Prostate gland (tissue), 2 donors: Measurements from ENCODE around the gene CFD. TPM values are rescaled to one million over a fixed set of nuclear protein-coding genes. Genes with fewer than 3 reads are reported as not detected.

ENCODE experiments used
- DNase-seq: peaks from one replicate; pipeline ENCODE4 v3.0.0-alpha.2; 2019; ENCODE audit warnings: low spot score
- H3K27ac ChIP-seq, 2 donors: fragments of 200-600 bp; sonication (generic); 2 replicates each; pipeline ENCODE4 v1.5.1; 2017 to 2019
- H3K27me3 ChIP-seq: fragments of 200-600 bp; sonication (generic); replicated peaks from 2 replicates; pipeline ENCODE4 v1.5.1; 2019; ENCODE audit not compliant: insufficient read depth
- H3K36me3 ChIP-seq, 2 donors: fragments of 200-600 bp; sonication (generic); 1 replicate in 1 of 2; 2 replicates in 1 of 2; pipeline versions ENCODE4 v1.5.1 to v1.8.1; 2017 to 2019
- H3K4me1 ChIP-seq: fragments of 200-600 bp; sonication (generic); replicated peaks from 2 replicates; pipeline ENCODE4 v1.5.1; 2019
- H3K4me3 ChIP-seq, 2 donors: fragments of 200-600 bp; sonication (generic); 2 replicates each; pipeline ENCODE4 v1.5.1; 2017 to 2019
- H3K9me3 ChIP-seq: fragments of 200-600 bp; sonication (generic); 2 replicates; pipeline ENCODE4 v1.5.1; 2017
- CTCF ChIP-seq, 4 experiments: fragments of 200-600 bp in 2 of 4; fragments of 450-650 bp in 2 of 4; sonication (generic) in 2 of 4; IDR thresholded peaks; 1 replicate in 3 of 4; 2 replicates in 1 of 4; pipeline ENCODE4 v1.5.1; 2016 to 2019; ENCODE audit warnings: antibody characterized with exemption in 4 of 4, mild to moderate bottlenecking in 2 of 4, moderate library complexity in 2 of 4
- POLR2A ChIP-seq: fragments of 450-650 bp; IDR thresholded peaks from one replicate; pipeline ENCODE4 v1.6.1; 2016; ENCODE audit warnings: antibody characterized with exemption, mild to moderate bottlenecking
- POLR2AphosphoS5 ChIP-seq: sonication (generic); formaldehyde crosslinking; IDR thresholded peaks from one replicate; pipeline ENCODE4 v1.6.1; 2017; ENCODE audit warnings: antibody characterized with exemption
- WGBS: methylation state at CpG from one replicate; pipeline ENCODE4 v1.1.5; 2018; 5-methylcytosine and 5-hydroxymethylcytosine counted together
- intact Hi-C: fragments of 100-400 bp; cut with DNase I; formaldehyde crosslinking; loops from one replicate; pipeline ENCODE4 v1.14.2; 2022
- total RNA-seq, 2 donors: library from RNA; depleted of rRNA; stranded (reverse); fragments of >200 nt; gene quantifications; one replicate each; pipeline ENCODE4 v1.1.0, GENCODE V29; 2016

The CFD gene
- total RNA-seq, 2 donors from 2014 or later = 92.2 to 167 TPM

GRCh38 chr19:870314-870713 lies 10.8 kb downstream of the CFD start:
- no peak for DNase-seq
- H3K27ac ChIP-seq = peak overlapping the region; percentile 69 to 74
- no peaks in the 10 kb centered on the region for H3K9me3 ChIP-seq
- intact Hi-C loops = no loop called here
- peaks cover 0 to 1% of the 10 kb centered on the region in 2 donors for H3K36me3 ChIP-seq
- TF ChIP-seq CTCF (IDR thresholded peaks at IDR 0.05) (no peak), POLR2AphosphoS5 (no peak), POLR2A (no peak)
- H3K27me3 ChIP-seq = no peaks in the 10 kb centered on the region
- WGBS = 87% methylated on average over 8 of the region's 8 CpGs
- no peak overlapping the region for H3K4me3 ChIP-seq
- no peaks in the 10 kb centered on the region for H3K4me1 ChIP-seq

- no peak for TF ChIP-seq POLR2AphosphoS5
- TF ChIP-seq POLR2A = no peak
- no peak for TF ChIP-seq CTCF (IDR thresholded peaks at IDR 0.05)
- 63% methylated on average over 28 of the region's 28 CpGs for WGBS
- no peaks in the 10 kb centered on the region for H3K27me3 ChIP-seq
- peaks cover 0 to 2% of the 10 kb centered on the region in 2 donors for H3K36me3 ChIP-seq
- H3K27ac ChIP-seq = no peak overlapping the region
- H3K4me3 ChIP-seq = no peak overlapping the region
- H3K4me1 ChIP-seq = no peaks in the 10 kb centered on the region
- intact Hi-C loops = no loop called here
- H3K9me3 ChIP-seq = no peaks in the 10 kb centered on the region
- DNase-seq = no peak
Measured at GRCh38 chr19:870963-871401, 11.5 kb downstream of the CFD start.

GRCh38 chr19:871446-872265 lies 12.2 kb downstream of the CFD start:
- no peak for TF ChIP-seq POLR2AphosphoS5
- no peak for TF ChIP-seq POLR2A
- TF ChIP-seq CTCF (IDR thresholded peaks at IDR 0.05) = no peak
- intact Hi-C loops = no loop called here
- no peak for DNase-seq
- 91% methylated on average over 24 of the region's 33 CpGs for WGBS
- Histone ChIP-seq H3K36me3 (peaks cover 0 to 2% of the 10 kb centered on the region in 2 donors), H3K4me1 (no peaks in the 10 kb centered on the region), H3K27me3 (no peaks in the 10 kb centered on the region), H3K4me3 (no peak overlapping the region), H3K27ac (peak overlapping the region in 1 of 2 donors; percentile 47), H3K9me3 (no peaks in the 10 kb centered on the region)

GRCh38 chr19:872266-872951 lies 12.9 kb downstream of the CFD start:
- H3K4me1 ChIP-seq = no peaks in the 10 kb centered on the region
- DNase-seq = no peak
- peak overlapping the region; percentile 17 to 47 for H3K27ac ChIP-seq
- no peaks in the 10 kb centered on the region for H3K9me3 ChIP-seq
- peaks cover 0 to 2% of the 10 kb centered on the region in 2 donors for H3K36me3 ChIP-seq
- WGBS = 75% methylated on average over 27 of the region's 27 CpGs
- no peak for TF ChIP-seq CTCF (IDR thresholded peaks at IDR 0.05)
- no peak for TF ChIP-seq POLR2AphosphoS5
- TF ChIP-seq POLR2A = no peak
- intact Hi-C loops = no loop called here
- no peaks in the 10 kb centered on the region for H3K27me3 ChIP-seq
- no peak overlapping the region for H3K4me3 ChIP-seq
